ENCODE measurements around the gene SH3BP1.

DNA sequence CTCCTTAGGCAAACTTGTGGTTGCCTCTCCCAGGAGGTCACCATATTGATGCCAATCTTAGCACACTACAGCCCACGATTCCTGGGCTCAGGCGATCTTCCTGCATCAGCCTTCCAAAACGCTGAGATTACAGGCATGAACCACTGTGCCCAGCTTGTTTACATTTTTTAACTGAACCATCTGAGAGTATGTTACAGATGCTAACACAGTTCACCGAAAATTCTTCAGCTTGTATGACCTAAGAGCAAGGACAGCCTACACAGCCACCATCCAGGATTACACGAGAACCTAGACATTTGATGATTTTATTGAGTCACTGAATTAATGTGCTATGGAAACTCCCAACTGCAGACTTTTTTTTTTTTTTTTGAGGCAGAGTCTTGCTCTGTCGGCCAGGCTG lies 30.1 kb downstream of the SH3BP1 start:
- TF ChIP-seq RARB (CRISPR knock-in tag; IDR thresholded peaks at IDR 0.05) (no peak), EP300 (IDR thresholded peaks at IDR 0.05) (no peak), CHD2 (IDR thresholded peaks at IDR 0.05; ENCODE audit: low read length, partially characterized antibody) (no peak), BHLHE40 (IDR thresholded peaks at IDR 0.05; ENCODE audit: low read depth, low read length) (no peak), MAFK (IDR thresholded peaks at IDR 0.05; ENCODE audit: partially characterized antibody) (no peak), CBX8 (IDR thresholded peaks at IDR 0.05) (no peak), MAZ (IDR thresholded peaks at IDR 0.05; ENCODE audit: borderline replicate concordance, low read depth, low read length) (no peak), SREBF2 (IDR thresholded peaks at IDR 0.05) (no peak), POLR2A (IDR thresholded peaks at IDR 0.05; ENCODE audit: low read length) (no peak)
- TF ChIP-seq, protein P1, sequence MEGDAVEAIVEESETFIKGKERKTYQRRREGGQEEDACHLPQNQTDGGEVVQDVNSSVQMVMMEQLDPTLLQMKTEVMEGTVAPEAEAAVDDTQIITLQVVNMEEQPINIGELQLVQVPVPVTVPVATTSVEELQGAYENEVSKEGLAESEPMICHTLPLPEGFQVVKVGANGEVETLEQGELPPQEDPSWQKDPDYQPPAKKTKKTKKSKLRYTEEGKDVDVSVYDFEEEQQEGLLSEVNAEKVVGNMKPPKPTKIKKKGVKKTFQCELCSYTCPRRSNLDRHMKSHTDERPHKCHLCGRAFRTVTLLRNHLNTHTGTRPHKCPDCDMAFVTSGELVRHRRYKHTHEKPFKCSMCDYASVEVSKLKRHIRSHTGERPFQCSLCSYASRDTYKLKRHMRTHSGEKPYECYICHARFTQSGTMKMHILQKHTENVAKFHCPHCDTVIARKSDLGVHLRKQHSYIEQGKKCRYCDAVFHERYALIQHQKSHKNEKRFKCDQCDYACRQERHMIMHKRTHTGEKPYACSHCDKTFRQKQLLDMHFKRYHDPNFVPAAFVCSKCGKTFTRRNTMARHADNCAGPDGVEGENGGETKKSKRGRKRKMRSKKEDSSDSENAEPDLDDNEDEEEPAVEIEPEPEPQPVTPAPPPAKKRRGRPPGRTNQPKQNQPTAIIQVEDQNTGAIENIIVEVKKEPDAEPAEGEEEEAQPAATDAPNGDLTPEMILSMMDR (IDR thresholded peaks at IDR 0.05) = no peak
